Smooth muscle cell (in vitro differentiated cells): ENCODE results near the gene RAB26. TPM values are rescaled to one million over a fixed set of nuclear protein-coding genes. Genes with fewer than 3 reads are reported as not detected.
A peak's percentile ranks its signal among the peaks of the same experiment; 100 is the strongest.
"Not testable (repeated sequence)": the region's sequence is repeated elsewhere in the genome, so short reads cannot be mapped to it uniquely, and the experiment has no call there.

Experiments used
- DNase-seq: peaks from one replicate; lab custom pipeline; 2025; ENCODE audit not compliant: unreplicated experiment; lab: John Stamatoyannopoulos, UW
- H2AFZ ChIP-seq: fragments of 200-600 bp; sonication (generic); 2 replicates; pipeline ENCODE4 v1.6.0; 2016; ENCODE audit warnings: antibody characterized with exemption, low read depth, mild to moderate bottlenecking
- H3F3A ChIP-seq: fragments of 200-600 bp; sonication (generic); 2 replicates; pipeline ENCODE4 v1.6.0; 2017; ENCODE audit warnings: antibody characterized with exemption, low read depth
- H3K27ac ChIP-seq: fragments of 200-600 bp; sonication (generic); 2 replicates; pipeline ENCODE4 v1.5.1; 2016; ENCODE audit warnings: low read depth, mild to moderate bottlenecking
- H3K27me3 ChIP-seq: fragments of 200-600 bp; sonication (generic); 2 replicates; pipeline ENCODE4 v1.6.1; 2016; ENCODE audit warnings: low read depth, mild to moderate bottlenecking
- H3K36me3 ChIP-seq: fragments of 200-600 bp; sonication (generic); 2 replicates; pipeline ENCODE4 v1.5.1; 2016; ENCODE audit warnings: low read depth
- H3K4me1 ChIP-seq: fragments of 200-600 bp; sonication (generic); 2 replicates; pipeline ENCODE4 v1.5.1; 2016; ENCODE audit warnings: low read depth
- H3K4me2 ChIP-seq: fragments of 200-600 bp; sonication (generic); 2 replicates; pipeline ENCODE4 v1.6.0; 2016; ENCODE audit warnings: mild to moderate bottlenecking
- H3K4me3 ChIP-seq: fragments of 200-600 bp; sonication (generic); 2 replicates; pipeline ENCODE4 v1.5.1; 2016; ENCODE audit warnings: mild to moderate bottlenecking
- H3K79me2 ChIP-seq: fragments of 200-600 bp; sonication (generic); 2 replicates; pipeline ENCODE4 v1.6.0; 2016; ENCODE audit warnings: low read depth, mild to moderate bottlenecking
- H3K9ac ChIP-seq: fragments of 200-600 bp; sonication (generic); 2 replicates; pipeline ENCODE4 v1.6.0; 2016; ENCODE audit warnings: low read depth
- H3K9me3 ChIP-seq: fragments of 200-600 bp; sonication (generic); replicated peaks from 2 replicates; pipeline ENCODE4 v1.5.1; 2016; ENCODE audit warnings: low read depth
- H4K20me1 ChIP-seq: fragments of 200-600 bp; sonication (generic); 2 replicates; pipeline ENCODE4 v1.6.0; 2016; ENCODE audit warnings: low read depth
- WGBS: methylation state at CpG from one replicate; pipeline ENCODE4 v1.1.7; 2016; ENCODE audit warnings: low lambda C conversion rate; 5-methylcytosine and 5-hydroxymethylcytosine counted together
- polyA plus RNA-seq: library from polyadenylated mRNA; unstranded; fragments of >200 nt; fragmentation: Nextera tagmentation; extraction: Ambion mirVana; gene quantifications from 2 replicates; pipeline ENCODE4 v1.2.1, GENCODE V29; 2016
- total RNA-seq: library from RNA; depleted of rRNA; stranded (reverse); fragments of >200 nt; gene quantifications from 2 replicates; pipeline ENCODE4 v1.2.3, GENCODE V29; 2014
- TF ChIP-seq, protein P1 (sequence below): fragments of 200-600 bp; sonication (generic); IDR thresholded peaks from 2 replicates; pipeline ENCODE4 v1.5.1; 2017; ENCODE audit warnings: borderline replicate concordance, mild to moderate bottlenecking, antibody characterized with exemption; ENCODE audit not compliant: insufficient read depth, poor library complexity, severe bottlenecking

The RAB26 gene, protein sequence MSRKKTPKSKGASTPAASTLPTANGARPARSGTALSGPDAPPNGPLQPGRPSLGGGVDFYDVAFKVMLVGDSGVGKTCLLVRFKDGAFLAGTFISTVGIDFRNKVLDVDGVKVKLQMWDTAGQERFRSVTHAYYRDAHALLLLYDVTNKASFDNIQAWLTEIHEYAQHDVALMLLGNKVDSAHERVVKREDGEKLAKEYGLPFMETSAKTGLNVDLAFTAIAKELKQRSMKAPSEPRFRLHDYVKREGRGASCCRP
- total RNA-seq (not detected in 2 replicates), polyA plus RNA-seq (1.3 and 3.4 TPM in 2 replicates)

DNA sequence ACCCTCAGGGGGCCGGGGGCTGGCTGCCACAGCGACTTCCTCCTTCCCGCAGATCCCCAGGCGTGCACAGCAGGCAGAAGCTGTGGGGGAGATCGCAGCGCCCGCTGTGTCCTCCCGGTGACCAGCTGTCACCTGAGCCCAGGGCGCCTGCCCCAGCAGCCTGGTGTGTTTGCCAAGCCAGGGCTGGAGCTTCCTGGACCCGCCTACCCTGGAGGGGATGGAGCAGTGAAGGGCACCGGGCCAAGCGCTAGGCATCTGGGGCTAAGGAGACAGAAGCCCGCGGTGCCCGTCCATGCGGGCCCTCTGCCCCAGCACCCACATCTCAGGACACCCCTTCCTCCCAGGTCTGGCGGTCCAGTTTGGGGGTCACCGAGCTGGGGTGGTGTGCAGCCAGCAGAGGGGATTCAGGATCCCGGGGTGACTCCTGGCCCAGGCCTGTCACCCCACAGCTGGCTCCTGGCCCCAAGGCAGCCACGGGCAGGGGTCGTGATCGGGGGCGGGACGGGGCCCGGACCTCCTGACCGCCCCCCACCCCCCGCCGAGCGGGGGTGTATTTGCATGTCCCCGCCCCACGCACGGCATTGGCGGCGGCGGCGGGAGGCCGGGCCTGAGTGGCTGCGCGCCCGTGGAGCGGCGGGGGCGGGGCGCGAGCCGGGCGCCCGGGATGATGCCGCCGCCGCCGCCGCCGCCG lies at the start of gene RAB26:
RAB26 (plus strand) TSS at position 645 of the 691 bp plus-strand sequence. CDS start 159 bp downstream, outside the sequence.
- H3K9ac ChIP-seq, result no peak within 1 kb of the TSS
- H3K36me3 ChIP-seq, result no peaks in the 10 kb centered on the region
- no peak within 1 kb of the TSS for H2AFZ ChIP-seq
- no peak within 1 kb of the TSS for H3K27ac ChIP-seq
- H3F3A ChIP-seq, result peaks cover 24% of the 10 kb centered on the region
- H3K4me3 ChIP-seq, result peak within 1 kb of the TSS; percentile 56
- H3K79me2 ChIP-seq, result peaks cover 14% of the 10 kb centered on the region
- TF ChIP-seq, protein P1, sequence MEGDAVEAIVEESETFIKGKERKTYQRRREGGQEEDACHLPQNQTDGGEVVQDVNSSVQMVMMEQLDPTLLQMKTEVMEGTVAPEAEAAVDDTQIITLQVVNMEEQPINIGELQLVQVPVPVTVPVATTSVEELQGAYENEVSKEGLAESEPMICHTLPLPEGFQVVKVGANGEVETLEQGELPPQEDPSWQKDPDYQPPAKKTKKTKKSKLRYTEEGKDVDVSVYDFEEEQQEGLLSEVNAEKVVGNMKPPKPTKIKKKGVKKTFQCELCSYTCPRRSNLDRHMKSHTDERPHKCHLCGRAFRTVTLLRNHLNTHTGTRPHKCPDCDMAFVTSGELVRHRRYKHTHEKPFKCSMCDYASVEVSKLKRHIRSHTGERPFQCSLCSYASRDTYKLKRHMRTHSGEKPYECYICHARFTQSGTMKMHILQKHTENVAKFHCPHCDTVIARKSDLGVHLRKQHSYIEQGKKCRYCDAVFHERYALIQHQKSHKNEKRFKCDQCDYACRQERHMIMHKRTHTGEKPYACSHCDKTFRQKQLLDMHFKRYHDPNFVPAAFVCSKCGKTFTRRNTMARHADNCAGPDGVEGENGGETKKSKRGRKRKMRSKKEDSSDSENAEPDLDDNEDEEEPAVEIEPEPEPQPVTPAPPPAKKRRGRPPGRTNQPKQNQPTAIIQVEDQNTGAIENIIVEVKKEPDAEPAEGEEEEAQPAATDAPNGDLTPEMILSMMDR, result no peak
- H4K20me1 ChIP-seq, result peaks cover 60% of the 10 kb centered on the region
- 21% methylated on average over 18 of the region's 55 CpGs for WGBS
- H3K27me3 ChIP-seq, result no peaks in the 10 kb centered on the region
- H3K4me1 ChIP-seq, result peaks cover 30% of the 10 kb centered on the region
- DNase-seq, result peak; percentile 51
- no peaks in the 10 kb centered on the region for H3K9me3 ChIP-seq
- peak within 1 kb of the TSS; percentile 89 for H3K4me2 ChIP-seq

DNA sequence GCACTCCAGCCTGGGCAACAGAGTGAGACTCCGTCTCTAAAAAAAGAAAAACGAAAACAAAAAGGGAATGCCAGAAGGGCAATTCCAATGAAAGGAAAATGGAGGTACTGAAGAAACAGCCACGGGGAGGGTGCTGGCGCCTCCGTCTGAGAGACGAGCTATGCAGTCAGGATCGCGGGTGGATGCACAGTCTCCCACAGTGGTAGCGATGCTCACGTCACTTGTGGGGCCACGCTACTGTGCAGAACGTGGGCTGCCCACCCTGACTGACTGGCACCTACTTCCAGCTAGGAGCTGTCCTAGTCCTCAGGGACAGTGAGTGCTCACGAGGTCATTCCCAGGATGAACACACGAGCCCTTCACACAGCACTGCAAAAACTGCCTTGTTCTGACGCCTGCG lies 46.8 kb upstream of the RAB26 start:
- not testable (repeated sequence) for H3K36me3 ChIP-seq, DNase-seq, H3K79me2 ChIP-seq, H3K27me3 ChIP-seq, H3K4me3 ChIP-seq, H3K27ac ChIP-seq, H4K20me1 ChIP-seq, H2AFZ ChIP-seq, H3K9me3 ChIP-seq, H3K4me2 ChIP-seq, H3K9ac ChIP-seq, H3K4me1 ChIP-seq, H3F3A ChIP-seq
- 96% methylated on average over 12 of the region's 16 CpGs for WGBS

DNA sequence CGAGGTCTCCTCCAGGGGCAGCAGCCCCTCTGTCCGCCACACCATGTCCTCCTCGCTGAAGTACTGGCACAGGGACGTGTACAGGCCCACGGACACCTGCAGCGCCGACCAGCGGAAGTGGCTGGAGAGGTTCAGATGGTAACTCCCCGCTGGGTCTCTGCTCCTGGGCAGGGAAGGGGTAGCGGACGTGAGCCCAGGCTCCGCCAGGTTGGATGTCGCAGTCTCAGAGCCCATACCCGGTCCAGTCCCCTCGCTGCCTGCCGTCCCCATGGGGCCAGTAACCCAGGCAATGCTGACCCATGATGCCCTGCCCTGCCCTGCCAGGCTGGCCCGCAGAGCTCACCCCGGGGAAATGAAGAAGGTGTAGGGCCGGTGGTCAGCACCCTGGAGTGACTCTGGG lies 46.0 kb upstream of the RAB26 start:
- no peaks in the 10 kb centered on the region for H3K36me3 ChIP-seq
- no peak overlapping the region for H3K9ac ChIP-seq
- no peaks in the 10 kb centered on the region for H4K20me1 ChIP-seq
- H3F3A ChIP-seq, result no peaks in the 10 kb centered on the region
- H2AFZ ChIP-seq, result no peak overlapping the region
- H3K4me1 ChIP-seq, result no peaks in the 10 kb centered on the region
- H3K27ac ChIP-seq, result no peak overlapping the region
- 99% methylated on average over 19 of the region's 19 CpGs for WGBS
- H3K4me3 ChIP-seq, result no peak overlapping the region
- no peaks in the 10 kb centered on the region for H3K79me2 ChIP-seq
- H3K4me2 ChIP-seq, result no peak overlapping the region
- DNase-seq, result no peak
- H3K9me3 ChIP-seq, result no peaks in the 10 kb centered on the region
- no peaks in the 10 kb centered on the region for H3K27me3 ChIP-seq
- TF ChIP-seq, protein P1, result no peak

DNA sequence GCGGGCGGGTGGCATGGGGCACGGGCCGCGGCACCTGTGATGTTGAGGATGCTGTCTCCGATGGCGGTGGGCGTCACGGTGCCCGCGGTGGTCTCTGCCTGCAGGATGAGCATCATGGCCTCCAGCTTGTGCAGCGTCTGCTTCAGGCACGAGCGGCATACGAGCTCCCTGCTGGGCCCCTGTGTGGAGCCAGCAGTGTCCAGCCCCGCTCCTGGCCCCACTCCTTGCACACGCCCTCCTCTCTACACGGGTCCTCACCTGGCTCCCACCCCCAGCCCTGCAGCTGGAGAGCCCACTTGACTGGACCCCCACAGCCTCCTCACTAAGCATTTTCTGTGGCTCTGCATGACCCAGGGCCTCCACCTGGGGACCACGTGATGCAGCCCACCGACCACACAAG lies 44.0 kb upstream of the RAB26 start:
- H3K79me2 ChIP-seq, H3K27me3 ChIP-seq, H3F3A ChIP-seq, H3K4me3 ChIP-seq, H2AFZ ChIP-seq, H3K36me3 ChIP-seq, H3K4me1 ChIP-seq, H3K9ac ChIP-seq, H3K27ac ChIP-seq, DNase-seq, H4K20me1 ChIP-seq, H3K4me2 ChIP-seq, H3K9me3 ChIP-seq: not testable (repeated sequence)
- WGBS, result no CpG with 5 or more reads among the region's 20 CpGs

DNA sequence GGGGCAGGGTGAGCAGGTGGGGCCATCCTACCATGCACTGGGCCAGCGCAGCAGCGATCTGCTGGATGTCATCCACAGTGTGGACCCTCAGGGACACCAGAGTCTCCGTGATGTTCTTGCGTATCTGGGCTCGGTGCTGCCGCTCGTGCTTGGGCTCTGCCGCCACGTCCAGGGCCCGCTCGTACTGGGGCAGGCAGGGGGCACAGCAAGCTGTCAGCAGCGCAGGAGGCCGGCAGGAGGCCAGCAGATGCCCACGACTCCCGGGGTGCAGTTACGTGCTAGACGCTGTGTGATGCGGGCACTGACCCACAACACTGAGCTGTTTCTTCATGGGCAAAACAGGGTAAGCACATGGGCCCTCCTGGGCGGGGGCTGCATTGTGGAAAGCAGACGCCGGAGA lies 43.1 kb upstream of the RAB26 start:
- H3F3A ChIP-seq, H3K9me3 ChIP-seq, H3K9ac ChIP-seq, H3K4me1 ChIP-seq, H3K36me3 ChIP-seq, H2AFZ ChIP-seq, H3K27ac ChIP-seq, DNase-seq, H3K4me3 ChIP-seq, H3K27me3 ChIP-seq, H3K4me2 ChIP-seq, H3K79me2 ChIP-seq, H4K20me1 ChIP-seq: not testable (repeated sequence)
- WGBS, result 96% methylated on average over 17 of the region's 21 CpGs

DNA sequence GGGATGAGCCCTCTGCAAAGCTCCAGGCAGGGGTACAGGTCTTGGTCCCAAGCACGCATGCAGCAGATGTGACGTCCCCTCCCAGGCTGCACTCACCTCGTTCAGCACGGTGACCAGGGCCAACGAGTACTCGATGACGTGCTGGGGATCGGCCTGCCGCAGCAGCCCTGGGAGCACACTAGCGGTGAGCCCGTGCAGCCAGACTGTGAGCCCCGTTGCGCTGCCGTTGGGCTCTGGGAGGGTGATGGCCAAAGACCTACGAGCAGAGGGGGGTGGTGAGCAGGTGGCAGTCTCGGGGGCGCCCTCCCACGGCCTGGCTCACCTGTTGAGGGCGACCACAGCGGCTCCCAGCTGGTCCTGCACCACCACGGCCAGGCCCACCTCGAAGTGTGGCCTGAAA lies 42.7 kb upstream of the RAB26 start:
- not testable (repeated sequence) for H3K27ac ChIP-seq, H3K79me2 ChIP-seq, H3K4me3 ChIP-seq, H3K9ac ChIP-seq, H3K27me3 ChIP-seq, H3K36me3 ChIP-seq, H3K4me2 ChIP-seq, H2AFZ ChIP-seq, H3K9me3 ChIP-seq, H4K20me1 ChIP-seq, H3F3A ChIP-seq, DNase-seq, H3K4me1 ChIP-seq
- WGBS, result 92% methylated on average over 19 of the region's 22 CpGs

DNA sequence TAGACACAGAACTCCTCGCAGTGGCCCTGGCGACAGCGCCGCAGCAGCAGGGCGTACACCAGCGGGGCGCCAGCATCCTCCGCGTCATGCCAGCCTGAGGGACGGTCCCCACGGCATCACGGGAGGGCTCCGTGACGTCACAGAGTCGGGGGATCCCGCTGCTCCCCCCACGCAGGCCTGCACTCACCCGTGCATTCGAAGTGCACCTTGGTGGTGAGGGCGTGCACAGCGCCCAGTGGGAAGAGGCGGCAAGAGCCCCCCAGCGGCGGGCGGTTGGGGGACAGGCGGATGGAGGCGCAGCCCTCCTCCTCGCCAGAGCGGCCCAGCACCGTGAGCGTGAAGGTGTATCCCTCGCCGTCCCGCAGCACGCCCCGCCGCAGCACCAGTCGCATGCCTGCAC lies 42.2 kb upstream of the RAB26 start:
- not testable (repeated sequence) for H3K36me3 ChIP-seq, H3K9me3 ChIP-seq, H3K4me3 ChIP-seq, H3K79me2 ChIP-seq, H3K27ac ChIP-seq, H3K9ac ChIP-seq, H2AFZ ChIP-seq, H3F3A ChIP-seq, H3K4me1 ChIP-seq, H3K27me3 ChIP-seq, H4K20me1 ChIP-seq, H3K4me2 ChIP-seq, DNase-seq
- WGBS, result 99% methylated on average over 22 of the region's 38 CpGs
